Measurements from ENCODE around the gene P2RY2.

P2RY2 gene

DNA sequence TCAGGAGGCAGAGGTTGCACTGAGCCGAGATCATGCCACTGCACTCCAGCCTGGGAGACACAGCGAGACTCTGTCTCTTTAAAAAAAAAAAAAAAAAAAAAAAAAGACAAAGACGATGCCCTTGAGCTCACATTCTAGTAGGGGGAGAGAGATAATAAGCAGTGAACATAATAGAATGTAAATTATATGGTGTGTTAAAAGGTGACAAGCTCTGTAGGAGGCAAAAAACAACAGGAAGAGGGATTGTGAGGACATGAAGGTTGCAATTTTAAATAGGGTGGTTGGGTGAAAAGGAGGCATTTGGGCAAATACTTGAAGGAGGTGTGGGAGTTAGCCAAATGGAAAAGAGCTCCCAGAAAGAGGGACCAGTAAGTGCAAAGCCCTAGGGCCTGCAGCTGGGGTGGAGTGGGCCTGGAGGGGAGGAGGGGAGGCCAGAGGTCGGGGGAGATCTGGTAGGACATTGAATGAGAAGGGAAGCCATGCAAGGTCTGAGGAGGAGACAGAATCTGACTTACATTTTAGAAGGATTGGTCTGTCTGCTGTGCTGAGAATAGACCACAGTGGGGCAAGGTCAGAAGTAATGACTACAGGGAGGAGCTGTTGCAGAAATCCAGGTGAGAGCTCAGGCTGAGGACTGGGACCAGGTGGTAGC lies 26.6 kb downstream of the P2RY2 start:
- DNase-seq = no peak

DNA sequence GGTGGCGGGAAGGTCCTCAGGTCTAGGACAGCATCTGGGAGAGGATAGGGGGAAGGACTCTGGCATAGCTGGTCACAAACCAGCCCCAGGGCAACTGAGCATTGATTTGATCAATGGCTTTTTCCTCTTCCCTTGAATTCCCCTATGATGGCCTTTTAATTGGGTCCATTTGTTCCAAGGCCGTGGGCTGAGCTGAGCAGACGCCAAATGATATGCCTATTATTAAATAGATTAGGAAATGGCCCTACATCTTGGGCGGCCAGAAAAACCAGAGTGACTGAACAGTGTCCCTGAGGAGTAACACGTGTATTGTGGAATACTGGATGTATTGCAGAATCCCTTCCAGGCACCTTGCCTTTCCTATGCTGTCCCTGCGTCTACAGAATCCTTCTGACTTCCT lies 27.4 kb downstream of the P2RY2 start:
- DNase-seq = no peak

GRCh38 chr11:73246303-73246702 lies 28.2 kb downstream of the P2RY2 start:
- no peak for DNase-seq

DNA sequence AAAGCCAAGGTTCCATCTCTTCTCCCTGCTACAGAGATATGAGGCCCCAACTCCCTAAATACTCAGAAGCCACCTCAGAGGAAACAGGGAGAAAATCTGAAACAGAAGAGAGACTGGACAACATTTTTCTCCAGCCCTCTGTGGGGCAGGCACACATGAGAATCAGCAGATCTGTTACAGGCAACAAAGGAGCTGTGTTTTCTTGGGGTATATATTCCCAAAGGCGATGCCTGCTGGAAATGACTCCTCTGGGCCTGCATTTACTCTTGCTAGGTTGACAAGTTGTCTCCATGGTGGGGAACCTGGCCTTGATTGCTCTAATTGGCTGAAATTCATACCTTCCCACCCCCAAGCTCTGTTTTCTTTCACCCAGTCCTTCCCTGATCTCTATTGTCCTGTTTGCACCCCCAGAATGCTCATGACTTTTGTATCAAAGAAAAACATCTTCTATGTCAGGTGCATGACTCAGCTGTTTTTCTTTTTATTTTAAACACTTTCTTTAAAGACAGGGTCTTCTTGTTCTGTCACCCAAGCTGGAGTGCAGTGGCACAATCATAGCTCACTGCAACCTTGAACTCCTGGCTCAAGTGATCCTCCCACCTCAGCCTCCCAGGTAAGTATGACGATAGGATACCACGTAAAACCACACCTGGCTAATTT lies 30.6 kb downstream of the P2RY2 start:
- no peak for DNase-seq

- DNase-seq = no peak
Measured at GRCh38 chr11:73249304-73249703, 31.2 kb downstream of the P2RY2 start.

GRCh38 chr11:73249853-73250783 lies 32.0 kb downstream of the P2RY2 start:
- DNase-seq = no peak

DNA sequence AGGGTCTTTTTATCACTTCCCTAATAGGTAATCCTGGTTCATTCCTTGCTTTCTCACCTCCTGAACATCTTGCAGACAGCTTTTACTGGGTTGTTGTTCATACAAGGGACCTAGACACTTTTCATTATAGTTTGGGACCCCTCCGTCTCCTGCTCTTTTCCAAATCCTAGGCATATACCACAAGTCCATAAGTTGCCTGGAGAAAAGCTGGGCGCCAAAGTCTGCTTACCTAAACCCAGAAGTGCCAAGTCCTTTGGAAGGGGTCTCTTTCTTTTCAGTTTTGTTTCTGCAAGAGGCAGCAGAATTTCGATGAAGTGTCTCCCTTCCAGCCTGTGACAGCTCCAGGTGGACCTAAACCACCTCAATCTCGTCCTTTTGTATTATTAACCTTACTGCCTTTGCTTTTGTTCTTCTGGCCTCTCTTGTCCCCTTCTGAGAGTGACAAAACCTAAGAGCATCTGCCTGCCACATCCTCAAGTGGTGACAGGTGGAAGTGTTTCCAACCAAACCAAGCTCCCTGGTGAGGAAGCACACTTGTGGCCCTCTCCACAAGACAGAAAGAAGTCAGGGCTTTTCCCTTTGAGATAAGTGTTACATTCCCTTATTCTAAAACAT lies 34.6 kb downstream of the P2RY2 start:
- no peak for DNase-seq

DNA sequence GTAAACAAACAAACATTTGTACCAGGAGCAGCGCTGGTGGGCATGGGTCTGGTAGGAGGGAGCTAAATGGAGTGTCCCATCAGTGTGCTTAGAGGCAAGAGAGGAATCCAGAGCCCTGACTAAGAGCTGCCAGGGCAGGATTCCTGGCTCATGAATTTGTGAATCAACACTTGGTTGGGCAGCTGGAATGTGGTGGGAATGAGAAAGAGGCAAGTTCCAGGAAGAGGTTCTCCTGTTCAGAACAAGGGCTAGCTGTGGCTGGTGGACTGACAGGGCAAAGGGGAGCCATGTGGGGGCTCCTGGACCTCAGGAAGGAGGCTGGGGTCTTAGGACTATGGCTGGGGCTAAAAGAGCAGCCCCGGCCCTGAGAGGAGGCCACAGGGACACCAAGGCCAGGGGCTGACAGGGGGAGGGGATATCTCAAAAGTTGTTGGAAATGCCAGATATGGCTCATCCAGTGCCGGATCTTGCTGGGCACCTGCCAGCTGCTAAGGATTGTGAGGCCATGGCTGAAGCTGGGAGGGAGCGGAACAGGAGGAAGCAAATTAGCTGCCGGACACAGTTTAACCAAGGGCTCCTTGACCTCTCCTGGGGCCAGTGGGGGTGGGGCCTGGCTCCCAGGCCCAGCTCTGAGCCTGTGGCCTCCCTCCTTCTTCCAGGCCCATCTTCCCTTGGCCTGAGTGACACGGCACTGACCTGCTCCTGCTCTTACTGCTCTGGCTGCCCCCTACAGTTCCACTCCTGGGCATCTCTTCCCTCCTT lies 39.4 kb downstream of the P2RY2 start:
- peak; percentile 94 for DNase-seq

DNA sequence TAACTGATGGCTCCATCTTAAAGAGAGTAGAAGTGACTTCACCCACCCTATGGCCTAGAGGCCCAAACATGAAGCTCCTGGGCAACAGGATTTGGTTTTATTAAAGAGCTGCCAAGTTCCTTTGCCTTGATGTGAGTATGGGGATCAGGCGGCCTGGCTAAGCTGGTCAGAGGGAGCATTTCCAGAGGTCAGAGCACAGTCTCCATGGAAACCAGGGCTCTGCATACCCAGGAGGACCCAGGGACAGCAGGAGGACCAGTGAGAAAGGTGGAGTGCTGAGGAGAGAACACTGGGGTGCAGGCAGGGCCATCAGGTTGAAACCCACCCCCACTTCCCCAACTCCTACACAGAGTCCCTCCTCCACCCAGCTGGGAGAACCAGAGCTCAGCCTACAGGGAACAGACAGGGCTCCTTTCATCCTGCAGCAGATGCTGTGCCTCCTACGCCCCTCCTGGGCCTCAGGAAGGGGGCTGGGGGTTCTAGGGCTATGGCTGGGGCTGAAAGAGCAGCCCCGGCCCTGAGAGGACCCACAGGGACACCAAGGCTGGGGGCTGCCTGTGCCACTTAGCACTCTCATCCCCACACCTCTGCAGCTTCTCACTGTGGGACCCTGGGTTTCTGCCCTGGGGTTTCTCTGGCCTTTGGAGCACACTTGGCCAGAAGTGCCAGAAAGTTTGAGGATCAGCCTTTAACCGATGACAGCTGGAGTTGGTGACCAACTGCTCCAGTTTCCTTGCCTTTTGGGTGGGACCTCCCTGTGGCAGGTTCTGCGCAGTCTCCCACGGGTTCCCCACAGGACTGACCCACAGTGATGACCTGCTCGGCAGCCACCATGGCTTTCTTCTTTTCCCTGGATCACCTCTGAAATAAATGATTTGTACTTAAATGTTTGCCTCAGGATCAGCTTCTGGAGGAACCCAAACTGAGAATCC lies 40.3 kb downstream of the P2RY2 start:
- DNase-seq = no peak

DNA sequence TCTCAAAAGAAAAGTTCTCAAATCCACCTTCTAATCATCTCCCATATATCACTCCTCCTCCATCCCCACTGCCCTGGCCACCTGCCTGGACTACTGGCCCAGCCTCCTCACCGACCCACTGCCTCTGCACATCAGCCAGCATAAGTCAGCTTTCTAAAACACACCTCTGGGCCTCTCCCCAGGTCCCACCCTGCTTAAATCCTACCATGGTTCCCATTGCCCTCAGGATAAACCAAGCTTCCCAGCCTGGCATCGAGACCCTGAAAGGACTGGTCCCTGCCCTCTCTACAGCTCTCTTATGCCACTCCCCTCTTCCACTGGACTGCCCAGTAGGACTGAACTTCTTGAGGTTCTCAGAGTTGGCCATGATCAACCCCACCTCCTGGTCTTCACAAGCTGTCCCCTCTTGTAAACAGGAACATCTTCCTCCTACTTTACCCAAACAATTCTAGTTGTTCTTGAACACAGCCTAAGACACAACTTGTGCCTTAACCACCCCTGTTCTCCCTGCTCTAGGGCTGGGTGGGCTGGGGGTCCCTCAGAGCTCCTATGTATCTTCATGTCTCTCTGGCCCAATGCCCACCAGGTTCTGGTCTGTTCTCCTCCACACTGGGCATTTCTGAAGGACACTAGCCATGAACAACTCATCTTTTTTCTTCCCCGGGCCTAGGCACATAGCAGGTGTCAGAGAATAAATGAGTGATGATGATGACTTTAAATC lies 41.5 kb downstream of the P2RY2 start:
- no peak for DNase-seq

DNA sequence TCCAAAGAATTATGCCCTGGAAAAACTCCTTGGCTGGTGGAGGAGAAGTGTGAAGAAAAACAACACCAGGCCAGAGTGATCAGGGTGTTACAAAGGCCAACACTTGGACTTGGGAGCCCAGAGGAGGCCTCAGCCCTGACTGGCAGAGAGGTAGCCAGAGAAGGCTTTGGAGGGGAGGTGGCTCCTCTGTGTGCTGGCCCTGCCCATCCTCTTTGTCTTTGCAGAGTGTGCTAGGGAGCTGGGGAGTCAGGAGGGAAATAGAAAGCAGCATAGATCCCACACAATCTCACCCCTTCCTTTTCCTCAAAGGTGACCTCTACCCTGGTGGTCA lies 42.0 kb downstream of the P2RY2 start:
- no peak for DNase-seq

GRCh38 chr11:73262851-73263495 lies 44.9 kb downstream of the P2RY2 start:
- no peak for DNase-seq

DNA sequence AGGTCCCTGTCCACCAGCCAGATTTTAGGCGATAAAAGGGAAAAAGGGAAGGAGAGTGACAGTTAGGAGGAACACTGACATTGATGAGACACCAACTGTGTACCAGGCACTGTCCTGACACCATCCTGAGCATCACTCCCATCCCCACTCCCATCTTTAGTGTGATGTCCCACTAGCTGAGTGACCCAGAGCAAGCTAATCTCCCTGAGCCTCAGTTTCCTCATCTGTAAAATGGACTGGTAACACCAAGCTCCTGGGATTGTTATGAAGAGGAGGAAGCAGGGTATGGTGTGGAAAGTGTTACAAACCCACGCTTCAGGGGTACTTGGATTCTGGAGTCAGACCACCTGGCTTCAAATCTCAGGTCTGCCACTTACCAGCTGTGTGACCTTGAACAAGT lies 45.6 kb downstream of the P2RY2 start:
- DNase-seq = no peak

DNA sequence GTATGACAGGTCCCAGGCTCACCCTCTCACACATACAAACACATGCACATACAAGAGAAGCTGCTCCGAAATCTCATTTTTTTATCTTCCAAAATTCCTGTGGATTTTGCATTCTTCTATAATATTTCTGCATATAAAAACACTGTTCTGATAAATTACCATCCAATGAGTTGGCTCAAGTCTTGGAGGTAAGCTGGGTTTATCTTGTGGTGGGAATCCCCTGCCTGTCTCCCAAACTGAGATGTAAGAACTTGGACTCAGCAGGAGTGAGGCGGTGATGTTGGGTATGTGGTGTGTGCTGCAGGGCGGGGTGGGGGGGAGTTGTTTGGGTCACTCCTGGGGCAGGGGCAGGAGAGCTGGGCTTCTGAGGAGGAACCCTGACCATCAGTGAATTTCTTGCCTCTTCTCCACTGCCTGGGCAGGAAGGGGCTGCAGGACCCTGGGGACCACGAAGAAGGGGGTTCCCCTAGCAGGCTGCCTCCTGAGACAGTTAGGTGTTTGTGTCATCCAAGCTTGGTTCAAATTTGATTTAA lies 47.3 kb downstream of the P2RY2 start:
- DNase-seq = no peak

- no peak for DNase-seq
Measured at GRCh38 chr11:73265853-73266645, 48.0 kb downstream of the P2RY2 start.

GRCh38 chr11:73266646-73267020 lies 48.6 kb downstream of the P2RY2 start:
- DNase-seq = no peak

GRCh38 chr11:73267122-73267846 lies 49.2 kb downstream of the P2RY2 start:
- no peak for DNase-seq

GRCh38 chr11:73267906-73268540 lies 49.9 kb downstream of the P2RY2 start:
- DNase-seq = no peak

Measured in fibroblast of skin of abdomen (primary cell).